ENCODE results near the gene ADAM33.

DNA sequence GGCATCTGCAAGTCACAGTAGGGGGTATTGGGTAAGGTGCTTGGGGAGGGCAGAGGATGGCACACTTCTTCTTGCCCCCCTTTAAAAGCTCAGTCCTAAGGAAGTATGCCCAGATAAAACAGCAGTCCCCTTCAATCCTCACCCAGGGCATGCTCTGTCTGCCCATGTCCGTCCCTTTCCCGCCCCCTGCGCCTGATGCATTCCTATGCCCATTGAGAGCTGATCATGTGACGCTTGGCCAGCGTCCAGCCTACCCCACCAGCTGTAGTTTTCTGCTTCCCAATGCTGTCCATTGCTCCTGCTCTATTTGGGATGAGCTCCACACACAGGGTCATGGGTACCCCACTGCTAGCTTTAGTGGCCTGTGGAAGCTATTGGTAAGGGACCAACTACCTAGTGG is 22.3 kb upstream of the ADAM33 start:
- no peak for TF ChIP-seq POLR2A (IDR thresholded peaks at IDR 0.05; ENCODE audit: low read length)
- no peak for TF ChIP-seq GATA1 (IDR thresholded peaks at IDR 0.05; ENCODE audit: low read depth, low read length)
